ENCODE results near the gene SLC7A1. TPM values are rescaled to one million over a fixed set of nuclear protein-coding genes. Genes with fewer than 3 reads are reported as not detected.

SLC7A1 gene
- total and polyA plus RNA-seq, 2 of the 8 experiments (the other 6 are each of a cell fraction or from before 2014, with no cell fraction given) = 26.8 to 114 TPM

GRCh38 chr13:29497137-29497654, 98.3 kb downstream of the SLC7A1 start:
- Histone ChIP-seq H2BK20ac (ENCODE audit: low read length) (no peak overlapping the region), H3K79me2 (ENCODE audit: control insufficient read depth in 1 of 2, insufficient read depth in 2 of 2, low read length in 2 of 2) (no peaks in the 10 kb centered on the region), H3K4me3 (ENCODE audit: extremely low read depth in 1 of 4, insufficient read depth in 2 of 4, low read depth in 3 of 4, low read length in 4 of 4) (no peak overlapping the region), H2BK15ac (ENCODE audit: low read length) (no peak overlapping the region), H4K8ac (ENCODE audit: extremely low read depth, insufficient read depth, low read length) (peak overlapping the region; percentile 32), H2AK5ac (ENCODE audit: low read depth, low read length) (no peak overlapping the region), H3K9ac (replicated peaks in 1 of 4; ENCODE audit: extremely low read depth in 1 of 4, low read depth in 3 of 4, low read length in 3 of 4) (no peak overlapping the region), H3K18ac (ENCODE audit: extremely low read depth, low read length) (no peak overlapping the region; the same call in 1 of the 2 replicates), H3K23me2 (ENCODE audit: low read depth, low read length) (peaks cover under 1% of the 10 kb centered on the region; the same call in 1 of the 2 replicates), H3K4me1 (replicated peaks in 1 of 4; ENCODE audit: control insufficient read depth in 3 of 4, insufficient read depth in 4 of 4, low read length in 3 of 4) (peaks cover 0 to 3% (median 0%) of the 10 kb centered on the region in 4 experiments; a peak in 2 of 7 replicates), H3K27me3 (replicated peaks in 1 of 4; ENCODE audit: control insufficient read depth in 3 of 4, extremely low read depth in 1 of 4, insufficient read depth in 3 of 4, low read length in 3 of 4) (no peaks in the 10 kb centered on the region), H4K5ac (ENCODE audit: insufficient read length, low read depth, low read length) (no peak overlapping the region), H2BK12ac (ENCODE audit: low read depth, low read length) (no peak overlapping the region), H3K4ac (replicated peaks; ENCODE audit: insufficient read length, low read depth, low read length) (no peak overlapping the region), H3K56ac (replicated peaks; ENCODE audit: insufficient read length, low read depth, low read length) (no peak overlapping the region), H3K79me1 (ENCODE audit: low read depth, low read length) (no peaks in the 10 kb centered on the region), H3K4me2 (ENCODE audit: insufficient read depth in 1 of 2, low read depth in 2 of 2, low read length in 2 of 2) (no peak overlapping the region), H4K20me1 (replicated peaks in 1 of 2; ENCODE audit: control insufficient read depth in 1 of 2, insufficient read depth in 2 of 2, low read length in 2 of 2) (peaks cover 0 to 3% of the 10 kb centered on the region in 2 experiments), H3K36me3 (ENCODE audit: control insufficient read depth in 2 of 4, insufficient read depth in 4 of 4, low read length in 3 of 4) (no peaks in the 10 kb centered on the region; a peak in 1 of 8 replicates), H2AFZ (ENCODE audit: low read length) (no peak overlapping the region), H3K27ac (ENCODE audit: low read depth, low read length) (no peak overlapping the region), H3K9me3 (ENCODE audit: insufficient read depth in 2 of 2, low read depth in 1 of 2, low read length in 1 of 2) (no peaks in the 10 kb centered on the region), H3K14ac (ENCODE audit: insufficient read length) (no peak overlapping the region), H2BK5ac (ENCODE audit: low read depth, low read length) (no peak overlapping the region), H2BK120ac (replicated peaks; ENCODE audit: low read depth, low read length) (no peak overlapping the region), H3K23ac (ENCODE audit: insufficient read length) (no peak overlapping the region), H4K91ac (replicated peaks; ENCODE audit: insufficient read length, low read length) (no peak overlapping the region)
- ChIA-PET POLR2A (ENCODE audit: partially characterized antibody) (interaction anchor here (1.0 to 4.2 kb wide), 3 partner anchors 10 to 17 kb away, joined by 3 to 23 read pairs (median 4); no protein-coding TSS in a partner anchor), CTCF (ENCODE audit: partially characterized antibody) (interaction anchor here (0.6 to 17.8 kb wide), 8 partner anchors 10 to 217 kb away, joined by 3 to 210 read pairs (median 6); no protein-coding TSS in a partner anchor)
- no peak for DNase-seq (ENCODE audit: low read depth in 1 of 2, low spot score in 2 of 2)
- WGBS, 2 experiments (ENCODE audit: extremely low coverage in 1 of 2, insufficient coverage in 1 of 2, insufficient read length in 1 of 2, insufficient replicate concordance in 2 of 2, low coverage in 1 of 2, low lambda C conversion rate in 2 of 2, missing lambda C conversion rate in 1 of 2) = 87% methylated on average over 14 of the region's 15 CpGs; no CpG with 5 or more reads in 1 of the 2 experiments
- FAIRE-seq = no peak
- TF ChIP-seq KDM1A (IDR thresholded peaks at IDR 0.05; ENCODE audit: borderline replicate concordance, low read length) = no peak
- TF ChIP-seq TEAD4 (IDR thresholded peaks at IDR 0.05; ENCODE audit: low read depth, low read length) = no peak
- TF ChIP-seq CHD1 (IDR thresholded peaks at IDR 0.05; ENCODE audit: low read depth, low read length) = no peak
- TF ChIP-seq MAFK (IDR thresholded peaks at IDR 0.05; ENCODE audit: low read depth, low read length) = no peak
- TF ChIP-seq ATF3 (IDR thresholded peaks at IDR 0.05; ENCODE audit: insufficient read depth, low read depth, low read length) = no peak
- no peak for TF ChIP-seq CTBP2 (IDR thresholded peaks at IDR 0.05; ENCODE audit: borderline replicate concordance, insufficient read depth, insufficient read length, low read length)
- TF ChIP-seq SP1 (IDR thresholded peaks at IDR 0.05; ENCODE audit: low read depth, low read length) = no peak
- TF ChIP-seq BCL11A (IDR thresholded peaks at IDR 0.05; ENCODE audit: low read depth in 2 of 2, low read length in 2 of 2) = no peak
- no peak for TF ChIP-seq SP4 (IDR thresholded peaks at IDR 0.05; ENCODE audit: low read length)
- TF ChIP-seq SP2 (IDR thresholded peaks at IDR 0.05; ENCODE audit: low read length) = no peak
- no peak for TF ChIP-seq RNF2 (IDR thresholded peaks at IDR 0.05; ENCODE audit: borderline replicate concordance, low read depth, low read length, missing control alignments, poor library complexity, severe bottlenecking)
- TF ChIP-seq HDAC6 (IDR thresholded peaks at IDR 0.05; ENCODE audit: low read depth, low read length) = no peak
- TF ChIP-seq SUZ12 (IDR thresholded peaks at IDR 0.05; ENCODE audit: low read length) = no peak

All from H1 (cell line).